Erythroblast (primary cell): Measurements from ENCODE around the gene P4HA3.

Source experiments
- GATA1 ChIP-seq: IDR thresholded peaks from 2 replicates; pipeline ENCODE4 v1.6.1; 2011; ENCODE audit warnings: low read depth, mild to moderate bottlenecking, control low read depth, low read length, moderate library complexity
- POLR2A ChIP-seq: IDR thresholded peaks from 2 replicates; pipeline ENCODE4 v1.6.1; 2011; ENCODE audit warnings: mild to moderate bottlenecking, low read length

GRCh38 chr11:74288911-74289310 lies 22.5 kb downstream of the P4HA3 start:
- TF ChIP-seq POLR2A (no peak), GATA1 (no peak)
